Naive B cell (primary cell): ENCODE measurements around the gene THTPA. TPM values are rescaled to one million over a fixed set of nuclear protein-coding genes. Genes with fewer than 3 reads are reported as not detected.
A peak's percentile ranks its signal among the peaks of the same experiment; 100 is the strongest.

Experiments used
- ATAC-seq, 2 donors: fragments of 150-1000 bp; cut with Tn5 transposase; 2 replicates each; pipeline ENCODE4 v1.10.0; 2021; ENCODE audit warnings: low read depth in 2 of 2, mild to moderate bottlenecking in 2 of 2, moderate library complexity in 2 of 2
- DNase-seq: peaks from one replicate; pipeline ENCODE4 v3.0.0; 2022
- H3K27ac Mint-ChIP-seq, 6 donors: one replicate each; pipeline ENCODE4 v1.8.0; 2020 to 2022; ENCODE audit warnings: mild to moderate bottlenecking in 6 of 6, mixed read lengths in 6 of 6, moderate library complexity in 5 of 6, inconsistent platforms in 2 of 6
- H3K27me3 Mint-ChIP-seq, 3 donors: one replicate each; pipeline ENCODE4 v1.8.0; 2021 to 2022; ENCODE audit warnings: mixed read lengths in 3 of 3, mild to moderate bottlenecking in 1 of 3
- H3K36me3 Mint-ChIP-seq, 2 donors: one replicate each; pipeline ENCODE4 v1.8.0; 2020 to 2022; ENCODE audit warnings: mixed read lengths in 2 of 2, inconsistent platforms in 1 of 2, mild to moderate bottlenecking in 1 of 2
- H3K4me1 Mint-ChIP-seq, 3 donors: one replicate each; pipeline ENCODE4 v1.8.0; 2020 to 2022; ENCODE audit warnings: mixed read lengths in 3 of 3, inconsistent platforms in 1 of 3, mild to moderate bottlenecking in 1 of 3, moderate library complexity in 1 of 3
- H3K4me3 Mint-ChIP-seq, 8 donors: one replicate each; pipeline ENCODE4 v1.8.0; 2020 to 2022; ENCODE audit warnings: mild to moderate bottlenecking in 8 of 8, mixed read lengths in 8 of 8, moderate library complexity in 8 of 8, inconsistent platforms in 2 of 8
- H3K9me3 Mint-ChIP-seq, 7 donors: one replicate each; pipeline ENCODE4 v1.8.0; 2020 to 2022; ENCODE audit warnings: mixed read lengths in 7 of 7, mild to moderate bottlenecking in 5 of 7, inconsistent platforms in 2 of 7, moderate library complexity in 1 of 7
- polyA plus RNA-seq, 6 donors: library from polyadenylated mRNA; unstranded; fragments of 300-500 nt; fragmentation: Illumina TruSeq; gene quantifications; one replicate each; pipeline ENCODE4 v1.2.3, GENCODE V29; 2021; ENCODE audit warnings: low read depth in 6 of 6

Gene THTPA
- polyA plus RNA-seq, 6 donors from 2014 or later: 16.0 to 28.3 (median 21.7) TPM

GRCh38 chr14:23562822-23563472 lies 6.9 kb downstream of the THTPA start:
- peaks cover 57 to 70% (median 58%) of the 10 kb centered on the region in 3 donors for H3K4me1 Mint-ChIP-seq
- H3K9me3 Mint-ChIP-seq: no peaks in the 10 kb centered on the region
- no peaks in the 10 kb centered on the region for H3K27me3 Mint-ChIP-seq
- peaks cover 10 to 29% of the 10 kb centered on the region in 2 donors for H3K36me3 Mint-ChIP-seq
- H3K27ac Mint-ChIP-seq: peak overlapping the region in 3 of 6 donors; percentile 19 to 72 (median 27)
- peak; percentile 61 for DNase-seq
- peak; percentile 14 to 32 for ATAC-seq
- peak overlapping the region in 3 of 8 donors; percentile 53 to 78 (median 62) for H3K4me3 Mint-ChIP-seq

GRCh38 chr14:23563473-23564180 lies 7.6 kb downstream of the THTPA start:
- Mint-ChIP-seq H3K4me3 (peak overlapping the region in 2 of 8 donors; percentile 44 to 64), H3K4me1 (peaks cover 58 to 71% (median 59%) of the 10 kb centered on the region in 3 donors), H3K27ac (peak overlapping the region in 1 of 6 donors; percentile 94), H3K36me3 (peaks cover 10 to 29% of the 10 kb centered on the region in 2 donors), H3K27me3 (no peaks in the 10 kb centered on the region), H3K9me3 (no peaks in the 10 kb centered on the region)
- ATAC-seq (no peak), DNase-seq (no peak)

GRCh38 chr14:23564181-23564812 lies 8.2 kb downstream of the THTPA start:
- DNase-seq: no peak
- ATAC-seq: no peak
- Mint-ChIP-seq H3K36me3 (peaks cover 10 to 29% of the 10 kb centered on the region in 2 donors), H3K4me1 (peaks cover 57 to 72% (median 61%) of the 10 kb centered on the region in 3 donors), H3K4me3 (peak overlapping the region in 4 of 8 donors; percentile 7 to 100 (median 64)), H3K27me3 (peaks cover 0 to 2% (median 0%) of the 10 kb centered on the region in 3 donors), H3K9me3 (no peaks in the 10 kb centered on the region), H3K27ac (peak overlapping the region in 2 of 6 donors; percentile 91 to 94)

GRCh38 chr14:23564876-23565275 lies 8.8 kb downstream of the THTPA start:
- Mint-ChIP-seq H3K9me3 (no peaks in the 10 kb centered on the region), H3K36me3 (peaks cover 10 to 29% of the 10 kb centered on the region in 2 donors), H3K4me1 (peaks cover 53 to 68% (median 62%) of the 10 kb centered on the region in 3 donors), H3K27ac (peak overlapping the region in 2 of 6 donors; percentile 56 to 63), H3K27me3 (peaks cover 0 to 4% (median 0%) of the 10 kb centered on the region in 3 donors), H3K4me3 (peak overlapping the region in 6 of 8 donors; percentile 18 to 100 (median 60))
- no peak for ATAC-seq
- DNase-seq: no peak

- Mint-ChIP-seq H3K36me3 (peaks cover 5 to 22% of the 10 kb centered on the region in 2 donors), H3K4me1 (peaks cover 49 to 62% (median 58%) of the 10 kb centered on the region in 3 donors), H3K9me3 (no peaks in the 10 kb centered on the region), H3K27me3 (peaks cover 0 to 4% (median 0%) of the 10 kb centered on the region in 3 donors), H3K4me3 (peak overlapping the region in 7 of 8 donors; percentile 4 to 100 (median 40)), H3K27ac (peak overlapping the region in 2 of 6 donors; percentile 33 to 61)
- no peak for DNase-seq
- ATAC-seq: no peak
Observed at GRCh38 chr14:23565626-23566025, 9.6 kb downstream of the THTPA start.

- Mint-ChIP-seq H3K4me1 (peaks cover 45 to 57% (median 56%) of the 10 kb centered on the region in 3 donors), H3K36me3 (peaks cover 5 to 21% of the 10 kb centered on the region in 2 donors)
- no peak for ATAC-seq
Observed at GRCh38 chr14:23566112-23566777, 10.2 kb downstream of the THTPA start.

DNA sequence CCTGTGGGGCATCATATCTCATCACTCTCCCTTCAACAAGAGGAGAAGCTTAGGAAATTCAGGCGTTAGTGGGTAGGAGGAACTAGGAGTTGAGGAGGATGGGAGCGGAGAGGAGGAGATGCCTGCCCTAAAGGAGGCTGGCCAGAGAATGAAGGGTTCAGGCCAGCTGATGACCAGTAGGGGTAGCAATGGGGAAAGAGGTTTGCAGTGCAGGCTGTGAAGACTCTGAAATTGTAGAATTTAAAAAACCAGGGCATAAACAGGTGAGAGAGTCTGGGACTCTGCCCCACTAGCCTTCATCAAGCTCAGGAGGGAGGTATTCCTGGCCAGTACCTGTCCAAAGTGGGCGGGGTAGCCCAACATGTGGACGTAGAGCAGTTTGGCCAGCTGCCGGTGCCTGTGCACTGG lies 10.7 kb downstream of the THTPA start:
- DNase-seq: no peak
- H3K9me3 Mint-ChIP-seq: no peaks in the 10 kb centered on the region
- peak overlapping the region; percentile 58 to 98 (median 90) for H3K27ac Mint-ChIP-seq
- no peak for ATAC-seq
- H3K27me3 Mint-ChIP-seq: peaks cover 5 to 6% (median 6%) of the 10 kb centered on the region in 3 donors
- H3K4me3 Mint-ChIP-seq: peak overlapping the region; percentile 94 to 100 (median 100)
- peaks cover 41 to 52% (median 52%) of the 10 kb centered on the region in 3 donors for H3K4me1 Mint-ChIP-seq
- H3K36me3 Mint-ChIP-seq: peaks cover 5 to 19% of the 10 kb centered on the region in 2 donors

More at GRCh38 chr14:23566112-23566777, 10.2 kb downstream of the THTPA start:
- Mint-ChIP-seq H3K27ac (peak overlapping the region in 5 of 6 donors; percentile 33 to 97 (median 89)), H3K9me3 (no peaks in the 10 kb centered on the region), H3K4me3 (peak overlapping the region; percentile 94 to 100 (median 100)), H3K27me3 (peaks cover under 1 to 4% (median 1%) of the 10 kb centered on the region in 3 donors)
- DNase-seq: no peak

DNA sequence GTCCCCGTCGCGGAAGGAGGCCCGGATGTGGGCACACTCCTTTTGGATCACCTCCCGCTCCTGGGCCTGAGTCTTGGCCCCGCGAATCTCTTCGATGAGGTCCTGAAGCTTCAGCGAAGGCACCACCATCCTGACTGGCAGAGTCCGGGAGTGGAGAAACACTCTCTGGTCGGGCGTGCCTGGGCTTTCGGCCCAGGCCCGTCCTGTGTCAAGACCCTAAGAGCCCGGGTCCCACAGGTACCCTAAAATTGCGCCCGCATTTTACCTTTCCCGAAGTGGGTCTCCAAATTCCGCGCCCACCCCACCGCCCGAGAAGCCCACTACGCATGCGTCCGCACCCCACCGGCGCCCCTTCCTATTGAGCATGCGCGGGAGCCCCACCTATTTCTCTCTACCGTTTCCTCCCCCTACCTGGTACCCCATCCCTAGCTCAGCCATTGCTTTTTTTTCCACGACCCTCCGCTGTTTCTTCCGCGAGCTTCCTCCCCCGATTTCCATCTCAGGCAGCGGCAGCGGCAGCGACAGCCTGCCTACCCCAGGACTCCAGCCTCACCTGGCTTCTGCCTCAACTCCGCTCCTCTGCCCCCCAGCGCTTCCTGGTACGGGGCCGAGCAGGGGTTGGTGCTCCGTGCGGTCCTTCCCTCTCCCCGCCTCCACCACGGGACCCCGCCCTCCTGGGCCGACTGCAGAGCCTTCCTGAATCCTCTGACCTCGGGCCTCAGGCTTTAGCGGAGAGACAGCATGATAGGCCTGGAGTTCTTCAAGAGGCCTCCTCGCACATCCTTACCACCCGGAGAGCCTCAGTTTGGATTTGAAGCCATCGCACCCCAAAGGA lies 11.3 kb downstream of the THTPA start, which contains the start of gene AP1G2:
AP1G2 (minus strand) TSS at position 606 of the 835 bp plus-strand sequence; CDS start at position 129, 477 bp downstream.
- H3K36me3 Mint-ChIP-seq: peaks cover 5 to 24% of the 10 kb centered on the region in 2 donors

GRCh38 chr14:23568021-23568599 lies 12.0 kb downstream of the THTPA start:
- H3K27me3 Mint-ChIP-seq: peaks cover 19 to 20% (median 19%) of the 10 kb centered on the region in 3 donors
- peaks cover 42 to 50% (median 46%) of the 10 kb centered on the region in 3 donors for H3K4me1 Mint-ChIP-seq
- H3K9me3 Mint-ChIP-seq: no peaks in the 10 kb centered on the region
- ATAC-seq (no peak), DNase-seq (no peak)
- H3K4me3 Mint-ChIP-seq: peak overlapping the region; percentile 94 to 100 (median 100)
- H3K36me3 Mint-ChIP-seq: peaks cover under 1 to 24% of the 10 kb centered on the region in 2 donors
- peak overlapping the region; percentile 90 to 99 (median 98) for H3K27ac Mint-ChIP-seq

More for the DNA sequence above, 11.3 kb downstream of the THTPA start, which contains the start of gene AP1G2:
- Mint-ChIP-seq H3K27me3 (peaks cover 11 to 13% (median 12%) of the 10 kb centered on the region in 3 donors), H3K4me1 (peaks cover 46 to 54% (median 51%) of the 10 kb centered on the region in 3 donors), H3K27ac (peak within 1 kb of the TSS; percentile 90 to 99 (median 98)), H3K9me3 (no peaks in the 10 kb centered on the region), H3K4me3 (peak within 1 kb of the TSS; percentile 94 to 100 (median 100))
- DNase-seq (peak; percentile 83), ATAC-seq (peak; percentile 91 to 94)

- ATAC-seq (no peak), DNase-seq (no peak)
- no peaks in the 10 kb centered on the region for H3K9me3 Mint-ChIP-seq
- H3K4me3 Mint-ChIP-seq: peak overlapping the region; percentile 56 to 100 (median 99)
- H3K4me1 Mint-ChIP-seq: peaks cover 39 to 50% (median 41%) of the 10 kb centered on the region in 3 donors
- H3K27me3 Mint-ChIP-seq: peaks cover 24 to 26% (median 26%) of the 10 kb centered on the region in 3 donors
- peak overlapping the region in 4 of 6 donors; percentile 62 to 90 (median 84) for H3K27ac Mint-ChIP-seq
- peaks cover 0 to 22% of the 10 kb centered on the region in 2 donors for H3K36me3 Mint-ChIP-seq
Observed at GRCh38 chr14:23568600-23569331, 12.7 kb downstream of the THTPA start.
